Measurements from ENCODE around the gene DENND1A.

DNA sequence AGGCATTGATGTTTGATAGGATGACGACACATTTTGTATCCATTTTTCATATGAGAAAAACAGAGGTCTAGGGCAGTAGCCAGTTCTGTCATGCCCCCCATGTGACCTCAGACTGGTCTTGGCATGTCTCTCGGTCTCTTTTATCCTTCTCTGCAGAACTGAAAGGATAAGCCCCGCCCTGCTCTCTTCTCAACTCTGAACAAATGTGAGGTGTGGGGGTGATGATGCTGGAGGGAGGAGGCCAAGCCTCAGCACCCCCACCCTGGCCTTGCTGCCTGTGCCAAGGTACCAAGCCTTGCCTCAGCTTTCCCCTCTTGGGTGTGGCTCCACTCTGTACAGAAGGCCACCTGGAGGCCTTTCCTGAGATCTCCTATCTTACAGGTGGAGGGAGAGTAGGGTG, 593.5 kb downstream of the DENND1A start:
- TF ChIP-seq, protein P1, sequence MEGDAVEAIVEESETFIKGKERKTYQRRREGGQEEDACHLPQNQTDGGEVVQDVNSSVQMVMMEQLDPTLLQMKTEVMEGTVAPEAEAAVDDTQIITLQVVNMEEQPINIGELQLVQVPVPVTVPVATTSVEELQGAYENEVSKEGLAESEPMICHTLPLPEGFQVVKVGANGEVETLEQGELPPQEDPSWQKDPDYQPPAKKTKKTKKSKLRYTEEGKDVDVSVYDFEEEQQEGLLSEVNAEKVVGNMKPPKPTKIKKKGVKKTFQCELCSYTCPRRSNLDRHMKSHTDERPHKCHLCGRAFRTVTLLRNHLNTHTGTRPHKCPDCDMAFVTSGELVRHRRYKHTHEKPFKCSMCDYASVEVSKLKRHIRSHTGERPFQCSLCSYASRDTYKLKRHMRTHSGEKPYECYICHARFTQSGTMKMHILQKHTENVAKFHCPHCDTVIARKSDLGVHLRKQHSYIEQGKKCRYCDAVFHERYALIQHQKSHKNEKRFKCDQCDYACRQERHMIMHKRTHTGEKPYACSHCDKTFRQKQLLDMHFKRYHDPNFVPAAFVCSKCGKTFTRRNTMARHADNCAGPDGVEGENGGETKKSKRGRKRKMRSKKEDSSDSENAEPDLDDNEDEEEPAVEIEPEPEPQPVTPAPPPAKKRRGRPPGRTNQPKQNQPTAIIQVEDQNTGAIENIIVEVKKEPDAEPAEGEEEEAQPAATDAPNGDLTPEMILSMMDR (IDR thresholded peaks at IDR 0.05; ENCODE audit: insufficient read depth, low read length, poor library complexity, severe bottlenecking), result no peak
- TF ChIP-seq EZH2phosphoT487 (conservative IDR thresholded peaks at IDR 0.05; ENCODE audit: low read length), result no peak

Measured in SU-DHL-6 (cell line).